NCI-H2029 (cell line): ENCODE results near the gene RHOU.

Experiments used
- DNase-seq: peaks from one replicate; lab custom pipeline; 2025; lab: John Stamatoyannopoulos, UW

Gene RHOU

GRCh38 chr1:228785366-228786330 lies 50.4 kb downstream of the RHOU start:
- DNase-seq, result no peak

DNA sequence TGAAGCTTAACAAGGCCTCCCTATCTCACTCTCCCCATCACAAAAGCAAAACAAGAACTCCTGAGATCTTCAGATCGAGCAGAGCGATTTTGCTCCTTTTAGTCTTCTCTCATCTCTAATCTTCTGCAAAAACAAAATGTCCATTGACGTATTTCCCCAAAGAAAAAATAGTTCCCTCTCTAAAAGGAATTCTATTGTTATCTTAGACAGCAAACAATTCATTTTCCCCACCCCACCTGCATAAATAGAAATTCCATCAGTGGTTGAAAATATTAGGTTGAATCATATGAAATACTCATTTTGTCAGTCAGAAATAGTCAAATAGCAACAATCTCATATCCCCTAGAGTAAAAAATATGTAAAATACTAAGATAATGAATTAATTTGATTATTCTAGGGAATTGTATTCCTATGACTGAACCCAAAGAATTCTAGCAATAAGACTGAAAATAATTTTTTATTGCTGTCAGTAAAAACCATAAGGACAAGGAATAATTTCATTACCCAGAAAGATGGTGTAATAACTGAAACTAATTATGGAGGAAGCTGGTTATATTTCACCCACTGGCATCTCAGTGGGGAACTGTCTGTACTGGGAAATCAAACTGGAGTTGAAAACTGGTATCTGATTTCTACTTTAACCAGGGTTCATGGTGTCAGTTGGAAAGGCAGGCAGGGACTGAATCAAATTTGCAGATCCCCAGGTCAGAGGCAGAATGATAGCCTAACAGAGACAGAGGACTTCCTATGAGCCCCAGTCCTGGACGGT lies 51.3 kb downstream of the RHOU start:
- no peak for DNase-seq

GRCh38 chr1:228791791-228792190 lies 56.5 kb downstream of the RHOU start:
- DNase-seq, result no peak

GRCh38 chr1:228792601-228793000 lies 57.3 kb downstream of the RHOU start:
- peak; percentile 80 for DNase-seq

- no peak for DNase-seq
Observed at GRCh38 chr1:228793032-228793431, 57.8 kb downstream of the RHOU start.

DNA sequence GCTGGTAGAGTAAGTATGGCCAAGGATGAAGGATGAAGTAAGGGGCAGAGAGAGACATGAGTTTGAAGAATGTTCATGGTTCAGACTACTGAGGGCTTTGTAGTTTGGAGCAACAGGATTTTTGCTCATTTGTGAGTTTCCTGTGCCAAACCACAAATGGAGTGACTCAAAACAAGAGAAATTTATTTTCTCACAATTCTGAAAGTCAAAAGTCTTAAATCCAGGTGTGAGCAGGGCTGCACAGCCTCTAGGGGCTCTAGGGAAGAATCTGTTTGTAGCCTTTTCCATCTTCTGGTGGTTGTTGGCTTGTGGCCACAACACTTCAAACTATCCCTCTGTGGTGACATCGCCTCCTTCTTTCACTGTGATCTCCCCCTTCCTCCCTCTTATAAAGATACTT lies 58.9 kb downstream of the RHOU start:
- DNase-seq, result no peak

DNA sequence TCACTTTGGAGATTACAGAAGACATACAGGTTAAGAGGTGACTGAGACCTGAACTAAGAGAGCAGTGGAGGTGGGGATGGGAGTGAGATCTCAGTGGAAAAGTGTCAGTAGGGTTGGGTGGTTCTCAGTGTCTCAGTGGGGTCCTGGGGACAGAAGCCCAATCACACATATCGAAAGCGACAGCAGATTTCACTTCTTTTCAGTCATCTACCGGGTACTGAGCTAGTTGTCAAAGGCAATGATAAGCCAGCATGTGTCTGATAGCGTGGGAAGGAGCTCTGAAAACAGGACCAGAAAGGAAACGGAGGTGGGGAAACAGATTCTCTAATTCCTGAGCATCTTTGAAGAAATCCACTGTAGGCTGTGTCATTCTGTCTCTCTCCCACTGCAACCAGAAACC lies 59.5 kb downstream of the RHOU start:
- no peak for DNase-seq

- no peak for DNase-seq
Observed at GRCh38 chr1:228795596-228795995, 60.3 kb downstream of the RHOU start.
